Renal cortical epithelial cell (primary cell): ENCODE measurements around the gene ZNF829. TPM values are rescaled to one million over a fixed set of nuclear protein-coding genes. Genes with fewer than 3 reads are reported as not detected.

Experiments used
- DNase-seq: peaks from one replicate; pipeline ENCODE4 v3.0.0-alpha.2; 2011; ENCODE audit warnings: low read depth
- total RNA-seq: library from RNA; depleted of rRNA; stranded (reverse); fragments of >200 nt; gene quantifications from 2 replicates; pipeline ENCODE4 v1.2.3, GENCODE V29; 2014

The ZNF829 gene
- 3.8 and 4.0 TPM in 2 replicates for total RNA-seq

- DNase-seq = peak; percentile 69
These were observed at the start of gene ZNF829, which contains the start of gene ZNF568 for GRCh38 chr19:36915992-36916830. Gene ZNF829 (minus strand): TSS chr19:36916291. CDS start chr19:36915167, 1,124 bp downstream. Gene ZNF568 (plus strand): TSS chr19:36916332. CDS start chr19:36922771, 6,439 bp downstream.

DNA sequence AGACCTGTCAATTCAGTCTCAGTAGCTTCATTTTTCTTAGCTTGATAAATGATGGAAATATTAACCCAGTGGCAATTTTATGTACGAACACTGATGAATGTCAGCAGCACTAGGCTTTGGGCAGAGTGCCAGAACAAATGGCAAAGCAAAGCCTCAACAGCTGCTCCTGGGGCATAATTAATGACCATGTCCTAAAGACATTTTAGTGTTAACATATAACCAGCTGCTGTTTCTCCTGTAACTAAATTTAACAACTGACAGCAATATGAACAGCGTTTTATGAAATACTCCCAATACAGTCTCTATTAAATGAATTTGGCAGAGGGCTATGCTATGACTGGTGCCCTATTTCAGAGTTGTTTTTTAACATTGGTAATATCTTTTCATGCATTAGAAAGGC lies 47.2 kb upstream of the ZNF829 start:
- no peak for DNase-seq

DNA sequence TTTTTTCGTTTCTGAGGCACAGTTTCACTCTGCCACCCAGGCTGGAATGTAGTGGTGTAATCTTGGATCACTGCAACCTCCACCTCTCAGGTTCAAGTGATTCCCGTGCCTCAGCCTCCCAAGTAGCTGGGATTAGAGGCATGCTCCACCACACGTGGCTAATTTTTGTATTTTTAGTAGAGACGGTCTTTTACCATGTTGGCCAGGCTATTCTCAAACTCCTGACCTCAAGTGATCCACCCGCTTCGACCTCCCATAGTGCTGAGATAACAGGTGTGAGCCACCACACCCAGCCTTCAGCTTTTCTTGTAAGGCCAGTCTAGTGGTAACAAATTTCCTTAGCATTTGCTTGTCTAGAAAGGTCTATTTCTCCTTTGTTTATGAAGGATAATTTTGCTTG lies 46.3 kb upstream of the ZNF829 start:
- DNase-seq = no peak

- DNase-seq = no peak
These were observed 34.4 kb upstream of the ZNF829 start for GRCh38 chr19:36950335-36951119.

- no peak for DNase-seq
These were observed 23.1 kb upstream of the ZNF829 start for GRCh38 chr19:36939153-36939552.

- no peak for DNase-seq
These were observed 15.6 kb upstream of the ZNF829 start for GRCh38 chr19:36931684-36932083.

GRCh38 chr19:36918090-36918489 lies 2.0 kb upstream of the ZNF829 start:
- no peak for DNase-seq

- peak; percentile 11 for DNase-seq
These were observed 900 bp upstream of the ZNF829 start for GRCh38 chr19:36916991-36917390.

GRCh38 chr19:36898422-36898821 lies 17.7 kb downstream of the ZNF829 start:
- no peak for DNase-seq

GRCh38 chr19:36894849-36895383 lies 21.2 kb downstream of the ZNF829 start:
- DNase-seq = no peak

- DNase-seq = no peak
These were observed 24.2 kb downstream of the ZNF829 start for GRCh38 chr19:36891768-36892357.

GRCh38 chr19:36876993-36877938 lies 38.8 kb downstream of the ZNF829 start:
- DNase-seq = peak; percentile 3

DNA sequence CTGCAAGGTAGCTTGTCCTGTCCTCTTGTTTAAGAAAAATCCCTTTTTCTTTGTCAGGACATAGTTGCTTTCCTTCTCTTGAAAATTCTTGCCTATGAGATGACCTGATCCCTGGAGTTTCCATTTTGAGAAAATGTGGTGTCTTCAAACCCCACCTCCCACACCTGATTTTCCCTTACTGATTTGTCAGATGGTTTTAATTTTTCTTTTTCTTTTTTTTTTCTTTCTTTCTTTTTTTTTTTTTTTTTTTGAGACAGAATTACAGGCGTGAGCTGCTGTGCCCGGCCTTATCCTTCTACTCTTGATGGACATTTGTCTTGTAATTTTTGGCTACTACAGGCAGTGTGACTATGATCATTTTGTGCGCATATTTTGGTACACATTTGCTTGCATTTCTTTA lies 64.2 kb downstream of the ZNF829 start:
- DNase-seq = no peak

DNA sequence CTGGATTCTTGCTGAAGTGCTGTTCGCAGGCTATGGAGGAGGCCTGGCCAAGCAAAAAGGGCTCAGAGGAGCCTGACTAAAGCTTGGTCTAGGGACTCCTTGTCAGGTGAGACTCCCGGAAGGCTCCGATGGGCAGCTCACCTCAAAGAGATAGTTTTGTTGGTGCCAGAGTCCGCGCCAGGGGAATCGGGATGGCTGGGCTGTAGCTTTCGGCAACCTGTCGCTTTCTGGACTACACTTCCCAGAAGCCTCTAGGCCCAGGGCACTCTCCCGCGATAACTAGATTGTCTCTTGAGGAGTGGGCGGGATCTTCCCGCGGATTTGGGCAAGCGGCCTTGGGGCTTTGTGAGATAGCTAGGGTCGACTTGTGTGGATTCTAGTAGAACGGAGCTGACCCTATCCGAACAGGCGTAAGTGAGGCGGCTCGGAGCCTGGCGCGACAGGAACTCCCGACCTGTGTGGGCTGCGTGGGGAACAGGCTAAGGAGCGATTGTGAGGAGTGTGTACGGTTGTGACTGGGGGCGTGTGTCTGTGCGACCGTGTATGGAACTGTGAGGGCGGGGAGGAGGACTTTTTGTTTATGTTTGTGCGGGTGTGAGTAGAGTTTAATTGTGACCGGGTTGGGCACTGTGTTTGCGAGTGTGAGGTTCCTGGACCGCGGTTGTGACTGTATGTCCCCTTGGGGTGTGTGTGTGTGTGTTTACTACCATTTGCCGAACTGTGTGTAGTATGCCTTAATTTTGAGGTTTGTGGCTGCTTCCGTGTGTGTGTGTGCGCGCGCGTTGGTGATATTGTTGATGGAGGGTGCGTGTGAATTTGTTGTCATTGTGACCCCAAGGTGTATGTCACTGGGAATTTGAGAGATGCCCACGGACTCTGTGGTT lies 65.3 kb downstream of the ZNF829 start, which contains the start of gene ZNF345:
ZNF345 (plus strand) TSS at position 318 of the 884 bp plus-strand sequence. CDS start 25,955 bp downstream, outside the sequence.
- peak; percentile 91 for DNase-seq

DNA sequence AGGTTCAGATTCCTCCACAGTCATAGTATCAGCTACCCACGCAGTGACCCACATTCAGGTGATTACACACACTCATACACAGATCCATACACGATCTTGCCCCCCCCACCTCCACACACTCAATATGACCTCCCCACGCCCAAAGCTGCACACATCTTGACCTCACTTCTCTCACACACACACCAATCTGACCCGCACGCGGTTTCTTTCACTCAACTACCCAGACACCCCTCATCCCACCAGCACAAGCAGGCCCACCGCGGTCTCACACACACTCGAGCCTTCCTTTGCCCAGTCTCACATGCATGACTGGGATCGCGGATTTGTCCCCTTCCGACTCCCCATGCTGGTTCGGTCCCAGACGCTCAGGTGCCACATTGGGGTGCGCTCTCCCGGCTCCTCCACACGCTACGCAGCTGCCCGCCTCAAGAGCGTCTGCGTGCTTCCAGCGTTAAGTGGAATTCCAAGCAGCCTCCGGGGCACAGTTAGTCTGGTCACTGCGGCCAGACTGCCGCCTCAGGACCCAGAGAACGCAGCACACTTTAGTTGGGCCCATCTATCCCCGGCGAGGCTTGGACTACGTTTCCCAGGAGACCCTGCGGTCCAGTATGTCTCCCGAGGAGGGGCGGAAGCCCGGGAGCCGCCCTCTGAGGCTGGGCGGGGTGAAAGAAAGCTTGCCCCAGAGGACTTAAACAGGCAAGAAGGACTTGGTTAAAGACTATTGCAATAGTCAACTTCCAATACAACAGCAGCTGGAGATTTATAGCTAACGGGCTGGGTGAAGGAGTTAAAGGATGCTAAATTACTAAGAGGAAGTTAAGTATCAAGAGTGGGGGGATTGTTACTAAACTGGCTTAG lies 66.2 kb downstream of the ZNF829 start:
- DNase-seq = peak; percentile 85

DNA sequence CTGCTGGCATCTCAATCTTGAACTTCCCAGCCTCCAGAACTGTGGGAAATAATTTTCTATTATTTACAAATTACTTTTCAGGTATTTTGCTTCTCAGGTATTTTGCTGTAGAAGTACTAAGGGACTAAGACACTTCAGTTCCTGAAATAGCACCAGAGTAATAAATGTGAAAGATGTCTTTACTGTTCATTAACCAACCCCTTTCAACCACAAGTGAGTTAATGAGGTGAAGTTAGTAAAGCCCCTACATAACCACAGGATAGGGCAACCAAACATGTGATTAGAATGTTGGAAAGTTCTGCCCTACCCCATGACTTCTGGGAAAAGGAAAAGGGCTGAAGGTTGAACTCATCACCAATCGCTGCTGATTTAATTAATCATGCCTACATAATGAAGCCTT lies 68.1 kb downstream of the ZNF829 start:
- DNase-seq = no peak

DNA sequence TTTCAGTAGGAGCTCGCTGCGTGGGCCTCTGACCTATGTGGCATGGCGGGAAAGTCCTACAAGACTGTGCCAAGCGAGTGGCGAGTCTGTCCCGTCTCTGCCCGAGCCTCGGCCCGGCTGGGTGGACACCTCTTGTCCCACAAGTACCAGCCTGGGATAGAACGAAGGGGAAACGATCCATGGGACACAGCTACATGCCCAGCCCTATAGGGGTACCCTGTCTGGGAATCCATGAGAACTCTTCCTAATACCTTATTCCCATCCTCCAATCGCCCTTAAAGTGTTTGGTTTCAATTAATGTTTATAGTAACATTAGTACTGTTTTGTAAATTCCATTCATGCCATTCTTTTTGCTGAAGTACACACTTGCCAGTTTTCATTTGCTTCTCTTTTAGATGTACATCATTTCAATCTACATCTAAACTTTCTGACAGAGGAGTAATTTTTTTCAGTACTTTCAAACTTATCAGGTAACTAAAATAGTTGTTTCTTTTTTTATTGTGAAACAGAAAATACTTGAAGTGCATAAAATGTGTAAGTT lies 77.2 kb downstream of the ZNF829 start:
- peak; percentile 42 for DNase-seq
